ENCODE data around the gene RPL36.

- no peak for TF ChIP-seq CTCF (IDR thresholded peaks at IDR 0.05 in 4 of 5, conservative IDR thresholded peaks at IDR 0.05 in 1 of 5)
- TF ChIP-seq POLR2A (IDR thresholded peaks at IDR 0.05), result no peak
Measured at GRCh38 chr19:5719274-5719960, 29.3 kb downstream of the RPL36 start.

All from gastrocnemius medialis (tissue), 4 donors.